HepG2 (cell line): ENCODE data around the gene TNRC18. TPM values are rescaled to one million over a fixed set of nuclear protein-coding genes. Genes with fewer than 3 reads are reported as not detected.

ENCODE experiments used
- ARNT ChIP-seq: fragments of 450-650 bp; IDR thresholded peaks from 2 replicates; pipeline ENCODE4 v1.6.1; 2017
- CBX2 ChIP-seq, 2 experiments: fragments of 200-600 bp in 1 of 2; sonication (generic); formaldehyde crosslinking in 1 of 2; IDR thresholded peaks; 2 replicates each; pipeline versions ENCODE4 v1.7.0 to v1.8.1; 2018 to 2022; ENCODE audit warnings: low read depth in 2 of 2, low read length in 1 of 2, mild to moderate bottlenecking in 1 of 2, missing genetic modification reagents in 1 of 2
- FLYWCH1 ChIP-seq: sonication (generic); formaldehyde crosslinking; IDR thresholded peaks from 2 replicates; pipeline ENCODE4 v1.8.1; 2023; ENCODE audit warnings: mild to moderate bottlenecking, missing genetic modification reagents
- MED1 ChIP-seq: sonication (generic); formaldehyde crosslinking; IDR thresholded peaks from 2 replicates; pipeline ENCODE4 v1.4.0; 2020; ENCODE audit warnings: missing genetic modification reagents
- NCOA1 ChIP-seq: sonication (generic); formaldehyde crosslinking; IDR thresholded peaks from 2 replicates; pipeline ENCODE4 v1.9.0; 2021; ENCODE audit warnings: missing genetic modification reagents
- PLSCR1 ChIP-seq: sonication (generic); formaldehyde crosslinking; IDR thresholded peaks from 2 replicates; pipeline ENCODE4 v1.5.0; 2020; ENCODE audit warnings: missing genetic modification reagents, mild to moderate bottlenecking, borderline replicate concordance
- SRSF4 ChIP-seq: fragments of 200-400 bp; formaldehyde crosslinking; IDR thresholded peaks from one replicate; pipeline ENCODE4 v1.6.1; 2018; ENCODE audit warnings: mild to moderate bottlenecking, low read depth, low read length, moderate library complexity; ENCODE audit not compliant: poor library complexity, severe bottlenecking
- SSRP1 ChIP-seq: IDR thresholded peaks from 2 replicates; pipeline ENCODE4 v1.6.1; 2016; ENCODE audit warnings: control low read depth
- ZNF280D ChIP-seq: sonication (generic); formaldehyde crosslinking; IDR thresholded peaks from 2 replicates; pipeline ENCODE4 v1.5.1; 2020; ENCODE audit warnings: mild to moderate bottlenecking, missing genetic modification reagents
- ZSCAN20 ChIP-seq: sonication (generic); formaldehyde crosslinking; IDR thresholded peaks from 2 replicates; pipeline ENCODE4 v1.4.0; 2020; ENCODE audit warnings: missing genetic modification reagents, mild to moderate bottlenecking, borderline replicate concordance
- polyA plus RNA-seq, 8 experiments: library from polyadenylated mRNA; depleted of rRNA in 3 of 8; stranded (reverse) in 7 of 8; unstranded in 1 of 8; fragments of >200 nt; fragmentation: Illumina TruSeq in 4 of 8; extraction: Trizol in 4 of 8; gene quantifications; 2 replicates each; pipeline versions ENCODE4 v1.2.1 to v1.2.3, GENCODE V29; 2011 to 2016; ENCODE audit warnings: low read depth in 4 of 8, missing spikeins in 1 of 8, mixed read lengths in 1 of 8; ENCODE audit not compliant: insufficient read depth in 1 of 8
- total RNA-seq, 5 experiments: library from RNA; depleted of rRNA; stranded (reverse); fragments of >200 nt; fragmentation: Illumina TruSeq; extraction: Trizol; gene quantifications; 2 replicates each; pipeline ENCODE4 v1.2.3, GENCODE V29; 2016; ENCODE audit warnings: low read depth in 1 of 5
- TF ChIP-seq, protein P1 (sequence below): sonication (generic); formaldehyde crosslinking; IDR thresholded peaks from 2 replicates; pipeline ENCODE4 v1.4.0; 2020; ENCODE audit warnings: mild to moderate bottlenecking, missing genetic modification reagents
- TF ChIP-seq, protein P2 (sequence below): sonication (generic); formaldehyde crosslinking; IDR thresholded peaks from 2 replicates; pipeline ENCODE4 v1.8.0; 2023; ENCODE audit warnings: mild to moderate bottlenecking, missing genetic modification reagents

TNRC18 gene
- total and polyA plus RNA-seq, 2 of the 13 experiments (the other 11 are each of a cell fraction or from before 2014, with no cell fraction given) = 11.7 to 17.4 TPM

DNA sequence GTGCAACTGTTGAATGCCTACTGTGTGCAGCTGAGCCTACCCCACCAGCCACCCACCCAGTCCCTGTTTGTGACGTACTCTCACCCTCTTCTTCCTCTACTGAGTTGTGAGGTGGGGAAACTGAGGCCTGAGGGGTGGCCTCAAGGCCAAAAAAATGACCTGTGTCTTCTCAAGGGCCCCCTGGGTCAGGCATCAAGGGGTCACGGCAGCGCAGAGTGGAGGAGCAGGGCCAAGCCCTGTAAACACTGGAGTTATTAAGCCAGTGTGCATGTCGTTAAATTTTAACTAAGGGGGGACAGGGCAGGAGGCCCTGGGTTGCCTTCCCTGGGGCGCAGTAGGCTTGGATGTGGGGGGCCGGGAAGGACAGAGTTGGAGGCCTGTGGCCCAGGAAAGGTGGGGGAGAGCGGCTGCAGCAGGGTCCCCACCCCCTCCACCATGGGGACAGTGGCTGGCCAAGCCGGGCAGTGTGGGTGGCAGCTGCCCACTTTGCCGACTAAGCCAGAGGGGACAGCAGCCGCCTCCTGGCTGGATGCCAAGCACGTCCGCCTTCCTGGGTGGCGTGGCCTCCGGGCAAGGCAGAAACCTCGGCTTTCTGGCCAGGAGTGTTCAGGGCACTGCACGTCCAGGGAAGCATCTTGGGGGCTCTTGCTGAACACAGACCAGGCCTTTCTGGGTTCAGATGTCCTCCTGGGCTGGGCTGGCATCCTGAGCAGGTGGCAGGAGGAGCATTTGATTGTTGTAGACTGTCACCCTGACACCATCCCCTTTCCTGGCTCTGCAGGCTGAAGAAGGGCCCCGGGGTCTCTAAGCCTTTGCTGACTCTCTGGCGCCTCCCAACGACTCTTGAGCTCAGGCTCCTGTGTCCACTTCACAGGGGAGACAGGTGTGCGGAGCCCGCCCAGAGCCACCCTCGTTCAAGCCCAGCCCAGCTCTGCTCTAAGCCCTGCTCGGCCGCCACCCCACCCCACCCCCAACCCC is 139.0 kb downstream of the TNRC18 start (continued):
- TF ChIP-seq ZNF280D (no peak), MED1 (CRISPR knock-in tag) (no peak), FLYWCH1 (CRISPR knock-in tag) (no peak), SSRP1 (no peak; the same call in 1 of the 2 replicates), SRSF4 (no peak), ARNT (no peak), NCOA1 (CRISPR knock-in tag) (peak; percentile 89), ZSCAN20 (CRISPR knock-in tag) (no peak), CBX2 (IDR thresholded peaks at IDR 0.05; ENCODE audit: low read depth, low read length) (no peak), CBX2 (CRISPR knock-in tag; IDR thresholded peaks at IDR 0.05; ENCODE audit: low read depth) (no peak), PLSCR1 (CRISPR knock-in tag) (no peak)
- TF ChIP-seq, protein P1, sequence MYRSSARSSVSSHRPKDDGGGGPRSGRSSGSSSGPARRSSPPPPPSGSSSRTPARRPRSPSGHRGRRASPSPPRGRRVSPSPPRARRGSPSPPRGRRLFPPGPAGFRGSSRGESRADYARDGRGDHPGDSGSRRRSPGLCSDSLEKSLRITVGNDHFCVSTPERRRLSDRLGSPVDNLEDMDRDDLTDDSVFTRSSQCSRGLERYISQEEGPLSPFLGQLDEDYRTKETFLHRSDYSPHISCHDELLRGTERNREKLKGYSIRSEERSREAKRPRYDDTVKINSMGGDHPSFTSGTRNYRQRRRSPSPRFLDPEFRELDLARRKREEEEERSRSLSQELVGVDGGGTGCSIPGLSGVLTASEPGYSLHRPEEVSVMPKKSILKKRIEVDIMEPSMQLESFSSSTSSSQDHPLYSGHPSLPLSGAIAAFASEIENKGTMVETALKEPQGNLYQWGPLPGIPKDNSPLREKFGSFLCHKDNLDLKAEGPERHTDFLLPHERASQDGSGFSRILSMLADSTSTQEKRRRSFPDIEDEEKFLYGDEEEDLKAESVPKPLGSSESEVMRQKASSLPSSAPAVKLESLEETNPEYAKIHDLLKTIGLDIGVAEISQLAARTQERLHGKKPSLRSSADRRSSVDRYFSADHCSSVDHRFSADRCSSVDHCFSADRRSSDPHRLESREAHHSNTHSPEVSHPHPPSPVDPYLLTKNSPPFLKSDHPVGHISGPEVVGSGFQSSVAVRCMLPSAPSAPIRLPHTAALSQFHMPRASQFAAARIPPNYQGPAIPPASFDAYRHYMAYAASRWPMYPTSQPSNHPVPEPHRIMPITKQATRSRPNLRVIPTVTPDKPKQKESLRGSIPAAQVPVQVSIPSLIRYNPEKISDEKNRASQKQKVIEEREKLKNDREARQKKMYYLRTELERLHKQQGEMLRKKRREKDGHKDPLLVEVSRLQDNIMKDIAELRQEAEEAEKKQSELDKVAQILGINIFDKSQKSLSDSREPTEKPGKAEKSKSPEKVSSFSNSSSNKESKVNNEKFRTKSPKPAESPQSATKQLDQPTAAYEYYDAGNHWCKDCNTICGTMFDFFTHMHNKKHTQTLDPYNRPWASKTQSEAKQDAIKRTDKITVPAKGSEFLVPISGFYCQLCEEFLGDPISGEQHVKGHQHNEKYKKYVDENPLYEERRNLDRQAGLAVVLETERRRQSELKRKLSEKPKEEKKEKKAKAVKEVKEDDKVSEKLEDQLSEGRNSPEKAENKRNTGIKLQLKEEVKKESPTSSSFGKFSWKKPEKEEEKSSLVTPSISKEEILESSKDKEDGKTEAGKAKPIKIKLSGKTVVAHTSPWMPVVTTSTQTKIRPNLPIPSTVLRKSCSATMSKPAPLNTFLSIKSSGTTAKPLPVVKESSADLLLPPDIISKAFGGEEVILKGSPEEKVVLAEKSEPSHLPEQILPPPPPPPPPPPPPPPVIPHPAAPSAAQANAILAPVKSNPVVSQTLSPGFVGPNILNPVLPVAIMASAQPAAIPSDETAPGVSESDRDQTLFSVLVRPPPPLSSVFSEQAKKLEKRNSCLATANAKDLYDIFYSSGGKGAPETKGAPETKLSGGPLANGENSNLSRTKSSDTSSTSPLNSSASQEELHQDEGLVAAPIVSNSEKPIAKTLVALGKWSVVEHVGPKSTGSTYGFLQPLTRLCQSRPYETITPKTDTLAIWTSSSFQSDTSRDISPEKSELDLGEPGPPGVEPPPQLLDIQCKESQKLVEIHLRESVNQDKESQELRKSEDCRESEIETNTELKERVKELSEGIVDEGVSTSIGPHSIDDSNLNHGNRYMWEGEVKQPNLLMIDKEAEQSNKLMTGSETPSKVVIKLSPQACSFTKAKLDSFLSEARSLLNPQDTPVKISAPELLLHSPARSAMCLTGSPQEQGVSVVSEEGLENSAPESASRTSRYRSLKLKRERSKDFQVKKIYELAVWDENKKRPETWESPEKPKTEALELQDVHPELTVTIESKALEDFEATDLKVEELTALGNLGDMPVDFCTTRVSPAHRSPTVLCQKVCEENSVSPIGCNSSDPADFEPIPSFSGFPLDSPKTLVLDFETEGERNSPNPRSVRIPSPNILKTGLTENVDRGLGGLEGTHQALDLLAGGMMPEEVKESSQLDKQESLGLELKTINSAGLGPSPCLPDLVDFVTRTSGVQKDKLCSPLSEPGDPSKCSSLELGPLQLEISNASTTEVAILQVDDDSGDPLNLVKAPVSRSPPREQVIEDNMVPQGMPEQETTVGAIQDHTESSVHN (CRISPR knock-in tag) = 0 out of 2 replicates have a peak, but pooled peaks have one; percentile 22
- TF ChIP-seq, protein P2, sequence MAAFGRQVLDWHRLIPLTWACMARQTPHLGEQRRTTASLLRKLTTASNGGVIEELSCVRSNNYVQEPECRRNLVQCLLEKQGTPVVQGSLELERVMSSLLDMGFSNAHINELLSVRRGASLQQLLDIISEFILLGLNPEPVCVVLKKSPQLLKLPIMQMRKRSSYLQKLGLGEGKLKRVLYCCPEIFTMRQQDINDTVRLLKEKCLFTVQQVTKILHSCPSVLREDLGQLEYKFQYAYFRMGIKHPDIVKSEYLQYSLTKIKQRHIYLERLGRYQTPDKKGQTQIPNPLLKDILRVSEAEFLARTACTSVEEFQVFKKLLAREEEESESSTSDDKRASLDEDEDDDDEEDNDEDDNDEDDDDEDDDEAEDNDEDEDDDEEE = no peak
